VCaP (cell line): ENCODE measurements around the gene PEX14.

Experiments used
- H3K27ac ChIP-seq: fragments of 450-650 bp; 2 replicates; pipeline ENCODE4 v1.5.1; 2017
- CTCF ChIP-seq: fragments of 450-650 bp; conservative IDR thresholded peaks from 2 replicates; pipeline ENCODE4 v1.5.1; 2017; ENCODE audit warnings: mild to moderate bottlenecking, moderate library complexity

Gene PEX14

GRCh38 chr1:10509809-10510509 is 35.2 kb downstream of the PEX14 start:
- no peak for TF ChIP-seq CTCF

GRCh38 chr1:10510520-10511493 is 36.1 kb downstream of the PEX14 start:
- no peak for TF ChIP-seq CTCF
- H3K27ac ChIP-seq = peak overlapping the region; percentile 60

More at GRCh38 chr1:10509809-10510509, 35.2 kb downstream of the PEX14 start:
- H3K27ac ChIP-seq = peak overlapping the region; percentile 60

GRCh38 chr1:10511494-10511885 is 36.7 kb downstream of the PEX14 start:
- TF ChIP-seq CTCF = no peak
- H3K27ac ChIP-seq = peak overlapping the region; percentile 60

- no peak for TF ChIP-seq CTCF
- peak overlapping the region; percentile 60; the same call in 1 of the 2 replicates for H3K27ac ChIP-seq
Measured at GRCh38 chr1:10513199-10513598, 38.4 kb downstream of the PEX14 start.

GRCh38 chr1:10514490-10515235 is 39.9 kb downstream of the PEX14 start:
- peak overlapping the region; percentile 60 for H3K27ac ChIP-seq
- TF ChIP-seq CTCF = peak; percentile 95

- TF ChIP-seq CTCF = no peak
- H3K27ac ChIP-seq = peak overlapping the region; percentile 60
Measured at GRCh38 chr1:10515301-10515975, 40.7 kb downstream of the PEX14 start.
